ENCODE results near the gene PRKG1. TPM values are rescaled to one million over a fixed set of nuclear protein-coding genes. Genes with fewer than 3 reads are reported as not detected.
A peak's percentile ranks its signal among the peaks of the same experiment; 100 is the strongest.

The PRKG1 gene
- total and polyA plus RNA-seq, 2 of the 8 experiments (the other 6 are each of a cell fraction or from before 2014, with no cell fraction given): 4.2 to 15.2 TPM

GRCh38 chr10:51270936-51271530, 196.7 kb downstream of the PRKG1 start:
- H2BK120ac ChIP-seq (replicated peaks; ENCODE audit: low read depth, low read length): peak overlapping the region; percentile 79
- H4K91ac ChIP-seq (replicated peaks; ENCODE audit: insufficient read length, low read length): no peak overlapping the region
- no peak overlapping the region for H3K18ac ChIP-seq (ENCODE audit: extremely low read depth, low read length)
- no peaks in the 10 kb centered on the region for H4K20me1 ChIP-seq (replicated peaks in 1 of 2; ENCODE audit: control insufficient read depth in 1 of 2, insufficient read depth in 2 of 2, low read length in 2 of 2)
- H3K23me2 ChIP-seq (ENCODE audit: low read depth, low read length): no peaks in the 10 kb centered on the region
- H2BK5ac ChIP-seq (ENCODE audit: low read depth, low read length): no peak overlapping the region
- ChIA-PET CTCF (ENCODE audit: partially characterized antibody) (no interaction called here), POLR2A (ENCODE audit: partially characterized antibody) (interaction anchor here (0.7 kb wide), 1 partner anchor 71 kb away, joined by 4 read pairs; no protein-coding TSS in a partner anchor)
- no peak overlapping the region for H3K23ac ChIP-seq (ENCODE audit: insufficient read length)
- no peak overlapping the region for H3K56ac ChIP-seq (replicated peaks; ENCODE audit: insufficient read length, low read depth, low read length)
- H2AK5ac ChIP-seq (ENCODE audit: low read depth, low read length): no peak overlapping the region
- H2BK20ac ChIP-seq (ENCODE audit: low read length): no peak overlapping the region
- no peak overlapping the region for H2AFZ ChIP-seq (ENCODE audit: low read length)
- H3K14ac ChIP-seq (ENCODE audit: insufficient read length): no peak overlapping the region
- no peak overlapping the region for H3K4ac ChIP-seq (replicated peaks; ENCODE audit: insufficient read length, low read depth, low read length)
- H3K27ac ChIP-seq (ENCODE audit: low read depth, low read length): no peak overlapping the region
- H3K9me3 ChIP-seq (ENCODE audit: insufficient read depth in 2 of 2, low read depth in 1 of 2, low read length in 1 of 2): peaks cover 0 to 4% of the 10 kb centered on the region in 2 experiments; a peak in 1 of 4 replicates
- no peaks in the 10 kb centered on the region; a peak in 1 of 8 replicates for H3K36me3 ChIP-seq (ENCODE audit: control insufficient read depth in 2 of 4, insufficient read depth in 4 of 4, low read length in 3 of 4)
- no peaks in the 10 kb centered on the region for H3K27me3 ChIP-seq (replicated peaks in 1 of 4; ENCODE audit: control insufficient read depth in 3 of 4, extremely low read depth in 1 of 4, insufficient read depth in 3 of 4, low read length in 3 of 4)
- no peaks in the 10 kb centered on the region for H3K79me1 ChIP-seq (ENCODE audit: low read depth, low read length)
- no peak overlapping the region for H4K8ac ChIP-seq (ENCODE audit: extremely low read depth, insufficient read depth, low read length)
- H2BK12ac ChIP-seq (ENCODE audit: low read depth, low read length): no peak overlapping the region
- no peak overlapping the region for H3K4me2 ChIP-seq (ENCODE audit: insufficient read depth in 1 of 2, low read depth in 2 of 2, low read length in 2 of 2)
- H3K4me3 ChIP-seq (ENCODE audit: extremely low read depth in 1 of 4, insufficient read depth in 2 of 4, low read depth in 3 of 4, low read length in 4 of 4): no peak overlapping the region
- peaks cover 0 to 14% (median 0%) of the 10 kb centered on the region in 4 experiments; a peak in 3 of 7 replicates for H3K4me1 ChIP-seq (replicated peaks in 1 of 4; ENCODE audit: control insufficient read depth in 3 of 4, insufficient read depth in 4 of 4, low read length in 3 of 4)
- H3K79me2 ChIP-seq (ENCODE audit: control insufficient read depth in 1 of 2, insufficient read depth in 2 of 2, low read length in 2 of 2): peaks cover 0 to 3% of the 10 kb centered on the region in 2 experiments; a peak in 1 of 4 replicates
- no peak overlapping the region for H4K5ac ChIP-seq (ENCODE audit: insufficient read length, low read depth, low read length)
- H2BK15ac ChIP-seq (ENCODE audit: low read length): no peak overlapping the region
- DNase-seq (ENCODE audit: low read depth in 1 of 2, low spot score in 2 of 2) (no peak), FAIRE-seq (no peak)
- 98% methylated on average over 2 of the region's 2 CpGs; no CpG with 5 or more reads in 1 of the 2 experiments for WGBS, 2 experiments (ENCODE audit: extremely low coverage in 1 of 2, insufficient coverage in 1 of 2, insufficient read length in 1 of 2, insufficient replicate concordance in 2 of 2, low coverage in 1 of 2, low lambda C conversion rate in 2 of 2, missing lambda C conversion rate in 1 of 2)
- H3K9ac ChIP-seq (replicated peaks in 1 of 4; ENCODE audit: extremely low read depth in 1 of 4, low read depth in 3 of 4, low read length in 3 of 4): no peak overlapping the region
- TF ChIP-seq ATF3 (IDR thresholded peaks at IDR 0.05; ENCODE audit: insufficient read depth, low read depth, low read length) (no peak), HDAC2 (IDR thresholded peaks at IDR 0.05; ENCODE audit: borderline replicate concordance in 1 of 2, low read depth in 2 of 2, low read length in 2 of 2) (no peak), EP300 (IDR thresholded peaks at IDR 0.05; ENCODE audit: borderline replicate concordance in 1 of 2, low read depth in 2 of 2, low read length in 2 of 2) (no peak), ZNF274 (IDR thresholded peaks at IDR 0.05; ENCODE audit: borderline replicate concordance, extremely low read depth, low read length) (no peak), RXRA (IDR thresholded peaks at IDR 0.05; ENCODE audit: insufficient read depth, low read depth, low read length) (no peak), NANOG (IDR thresholded peaks at IDR 0.05; ENCODE audit: insufficient read depth, low read depth, low read length, poor library complexity, severe bottlenecking) (no peak), USF2 (IDR thresholded peaks at IDR 0.05; ENCODE audit: low read length) (no peak), E2F6 (IDR thresholded peaks at IDR 0.05) (no peak), SP1 (IDR thresholded peaks at IDR 0.05; ENCODE audit: low read depth, low read length) (no peak)

Data from H1 (cell line).